Activated CD8-positive, alpha-beta memory T cell treated with anti-CD3 and anti-CD28 coated beads for 24 hours (primary cell): ENCODE data around the gene HDAC10.

Experiments used
- DNase-seq: peaks from one replicate; pipeline ENCODE4 v3.0.0-alpha.2; 2020

The HDAC10 gene

GRCh38 chr22:50199251-50199721, 51.8 kb downstream of the HDAC10 start:
- no peak for DNase-seq

GRCh38 chr22:50198624-50199017, 52.4 kb downstream of the HDAC10 start:
- DNase-seq: no peak

- DNase-seq: no peak
These were observed 53.0 kb downstream of the HDAC10 start for GRCh38 chr22:50197856-50198623.

GRCh38 chr22:50197000-50197800, 53.9 kb downstream of the HDAC10 start:
- no peak for DNase-seq

- no peak for DNase-seq
These were observed 54.8 kb downstream of the HDAC10 start for GRCh38 chr22:50196256-50196655.
